HG02970 (cell line): ENCODE data around the gene TARBP1.
A peak's percentile ranks its signal among the peaks of the same experiment; 100 is the strongest.
"Not testable (repeated sequence)": the region's sequence is repeated elsewhere in the genome, so short reads cannot be mapped to it uniquely, and the experiment has no call there.

Experiments used
- ATAC-seq: cut with Tn5 transposase; IDR thresholded peaks from one replicate; pipeline ENCODE4 v1.9.1; 2021; ENCODE audit warnings: mild to moderate bottlenecking, moderate library complexity, moderate number of reproducible peaks; ENCODE audit not compliant: unreplicated experiment, low FRiP score

Gene TARBP1

GRCh38 chr1:234507626-234508387 is 28.8 kb upstream of the TARBP1 start:
- ATAC-seq, result no peak

- no peak for ATAC-seq
These were observed 28.1 kb upstream of the TARBP1 start for GRCh38 chr1:234507089-234507488.

GRCh38 chr1:234505769-234506102 is 26.8 kb upstream of the TARBP1 start:
- ATAC-seq, result no peak

GRCh38 chr1:234504969-234505768 is 26.2 kb upstream of the TARBP1 start:
- ATAC-seq, result no peak

GRCh38 chr1:234504251-234504650 is 25.3 kb upstream of the TARBP1 start:
- not testable (repeated sequence) for ATAC-seq

- no peak for ATAC-seq
These were observed 24.4 kb upstream of the TARBP1 start for GRCh38 chr1:234503193-234504050.

GRCh38 chr1:234502785-234503184 is 23.8 kb upstream of the TARBP1 start:
- ATAC-seq, result no peak

GRCh38 chr1:234500269-234500668 is 21.3 kb upstream of the TARBP1 start:
- no peak for ATAC-seq

- ATAC-seq, result no peak
These were observed 20.9 kb upstream of the TARBP1 start for GRCh38 chr1:234499943-234500245.

- peak; percentile 44 for ATAC-seq
These were observed 20.4 kb upstream of the TARBP1 start for GRCh38 chr1:234499119-234499942.

- ATAC-seq, result no peak
These were observed 19.6 kb upstream of the TARBP1 start for GRCh38 chr1:234498448-234499118.

GRCh38 chr1:234497589-234497988 is 18.6 kb upstream of the TARBP1 start:
- no peak for ATAC-seq

GRCh38 chr1:234495231-234495990 is 16.4 kb upstream of the TARBP1 start:
- ATAC-seq, result no peak

- no peak for ATAC-seq
These were observed 15.1 kb upstream of the TARBP1 start for GRCh38 chr1:234494049-234494448.

GRCh38 chr1:234490793-234491479 is 12.0 kb upstream of the TARBP1 start:
- ATAC-seq, result no peak

- ATAC-seq, result no peak
These were observed 10.7 kb upstream of the TARBP1 start for GRCh38 chr1:234489698-234490077.

GRCh38 chr1:234489007-234489697 is 10.2 kb upstream of the TARBP1 start:
- ATAC-seq, result no peak
